Stimulated activated CD8-positive, alpha-beta memory T cell treated with anti-CD3 and anti-CD28 coated beads, Interleukin-2, amount 100 ng/mL, for 1 hour (primary cell): Measurements from ENCODE around the gene ARHGEF4.

ENCODE experiments used
- DNase-seq, 2 donors: peaks; one replicate each; pipeline ENCODE4 v3.0.0-alpha.2; 2020; ENCODE audit warnings: low read depth in 2 of 2

ARHGEF4 gene

DNA sequence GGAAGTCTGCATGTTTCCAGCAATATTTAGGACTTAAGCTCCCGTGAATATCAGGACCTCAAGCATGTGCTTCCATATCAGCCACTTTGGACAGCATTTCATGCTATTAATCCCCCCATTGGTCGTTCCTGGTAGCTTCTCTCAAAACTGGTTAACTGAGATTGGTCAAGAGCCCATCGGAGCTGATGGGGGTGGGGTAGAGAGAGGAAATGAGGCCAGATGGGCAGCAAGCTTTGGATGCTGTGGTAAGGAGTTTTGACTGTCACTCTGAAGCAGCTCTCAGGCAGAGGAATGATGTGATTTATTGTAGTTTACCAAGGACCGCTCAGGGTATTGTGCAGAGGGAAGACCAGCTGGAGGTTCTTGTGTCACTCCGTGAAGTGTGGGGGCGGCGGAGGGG lies 174.8 kb downstream of the ARHGEF4 start:
- no peak for DNase-seq

DNA sequence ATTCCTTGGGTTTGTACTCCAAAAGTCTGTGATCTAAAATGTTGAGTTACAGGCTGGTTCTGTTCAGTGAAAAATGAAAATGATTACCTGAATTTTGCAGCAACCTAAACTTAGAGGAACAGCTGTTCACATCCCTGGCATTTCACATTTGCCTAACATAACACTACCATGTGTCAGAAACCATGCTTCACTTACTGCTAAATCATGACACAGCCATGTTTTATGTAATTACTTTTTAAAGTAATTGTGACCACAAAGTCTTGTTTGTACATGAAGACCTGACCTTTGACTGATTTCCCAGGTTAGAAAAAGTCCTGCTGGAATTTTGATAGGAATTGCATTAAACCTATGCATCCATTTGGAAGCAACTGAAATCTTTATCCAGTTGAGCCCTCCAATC lies 177.4 kb downstream of the ARHGEF4 start:
- DNase-seq: no peak

DNA sequence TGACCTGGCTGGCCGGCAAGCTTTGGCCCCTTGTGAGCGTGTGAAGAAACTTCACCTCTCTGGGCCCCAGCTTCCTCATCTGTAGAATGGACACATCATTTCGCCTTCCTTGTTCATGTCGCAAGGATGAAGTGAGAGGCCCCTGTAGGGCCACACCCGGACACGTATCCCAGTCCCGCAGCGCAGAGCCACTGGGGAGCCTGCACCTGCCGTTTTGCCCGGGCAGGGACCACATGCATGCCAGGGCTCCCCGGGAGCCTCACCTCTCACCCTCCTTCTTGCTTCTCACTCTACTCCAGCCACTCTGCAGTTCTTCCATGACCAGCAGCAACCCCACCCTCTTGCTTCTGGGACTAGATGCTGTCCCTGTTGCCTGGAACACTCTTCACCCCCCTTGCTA lies 179.1 kb downstream of the ARHGEF4 start:
- no peak for DNase-seq

DNA sequence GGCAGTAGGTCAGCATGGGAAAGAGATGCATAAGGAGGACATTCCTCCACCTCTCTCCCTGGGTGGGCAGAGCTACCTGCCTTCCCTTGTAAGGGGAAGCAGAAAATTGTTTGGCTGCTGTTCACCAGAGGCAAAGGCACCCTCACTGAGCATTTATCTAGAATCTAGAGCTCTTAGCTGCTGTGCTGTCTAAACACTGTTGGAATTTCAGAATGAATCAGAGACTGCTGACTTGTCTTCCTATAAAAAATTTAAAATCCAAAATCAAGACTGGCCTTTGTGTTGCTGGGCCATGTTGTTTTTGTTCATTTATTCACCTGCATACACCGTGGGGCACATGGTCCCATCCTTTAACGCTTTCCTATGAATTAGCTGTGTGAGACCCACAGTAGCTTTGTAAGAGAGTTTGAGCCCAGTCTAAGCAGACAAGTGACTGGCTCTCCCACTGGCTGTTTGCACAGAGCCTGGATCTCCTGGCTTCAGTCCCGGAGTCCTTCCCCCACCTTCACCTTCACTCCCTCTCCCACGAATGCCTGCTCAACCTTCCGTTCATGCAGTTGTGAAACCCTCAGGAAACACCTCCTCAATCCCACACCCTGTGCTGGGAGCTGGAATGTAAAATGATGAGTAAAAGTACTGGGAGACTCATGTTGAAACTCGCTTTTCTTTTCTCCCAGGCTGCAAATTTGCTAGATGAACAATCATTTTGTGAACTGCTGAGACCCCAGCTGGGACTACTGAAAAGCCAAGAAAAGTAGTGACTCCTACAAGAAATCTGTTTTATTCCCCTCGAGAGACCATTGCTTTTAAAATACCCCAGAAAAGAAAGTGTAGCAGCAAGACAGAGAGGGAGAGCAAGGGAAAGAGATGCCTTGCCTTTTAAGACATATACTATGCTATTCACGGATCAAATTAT lies 180.4 kb downstream of the ARHGEF4 start:
- DNase-seq: no peak

DNA sequence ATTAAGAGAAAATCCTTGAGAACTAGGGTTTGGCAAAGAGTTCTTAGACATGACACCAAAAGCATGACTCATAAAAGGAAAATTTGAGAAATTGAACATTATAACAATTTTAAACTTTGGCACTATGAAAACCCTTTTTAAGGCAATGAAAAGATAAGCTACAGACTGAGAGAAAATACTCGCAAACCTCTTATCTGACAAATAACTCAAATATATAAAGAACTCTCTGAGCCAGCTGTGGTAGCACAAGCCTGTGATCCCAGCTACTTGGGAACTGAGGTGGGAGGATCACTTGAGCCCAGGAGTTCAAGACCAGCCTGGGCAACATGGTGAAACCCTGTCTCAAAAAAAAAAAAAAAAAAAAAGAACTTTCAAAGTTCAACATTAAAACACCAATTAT lies 186.0 kb downstream of the ARHGEF4 start:
- no peak for DNase-seq

DNA sequence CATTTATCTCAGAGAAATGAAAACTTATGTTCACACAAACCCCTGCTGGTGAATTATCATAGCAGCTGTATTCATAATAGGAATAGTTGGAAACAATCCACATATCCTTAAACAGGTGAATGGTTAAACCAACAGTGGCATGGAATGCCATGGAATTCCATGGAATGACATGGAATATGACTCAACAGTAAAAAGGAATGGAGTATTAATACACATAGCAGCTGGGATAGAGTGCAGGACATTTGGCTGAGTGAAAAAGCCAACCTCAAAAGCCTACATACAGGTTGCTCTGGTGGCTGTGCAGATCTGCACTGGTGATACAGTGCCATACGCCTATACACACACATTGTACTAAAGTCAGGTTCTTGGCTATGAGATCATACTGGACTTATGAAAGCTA lies 187.0 kb downstream of the ARHGEF4 start:
- DNase-seq: no peak

DNA sequence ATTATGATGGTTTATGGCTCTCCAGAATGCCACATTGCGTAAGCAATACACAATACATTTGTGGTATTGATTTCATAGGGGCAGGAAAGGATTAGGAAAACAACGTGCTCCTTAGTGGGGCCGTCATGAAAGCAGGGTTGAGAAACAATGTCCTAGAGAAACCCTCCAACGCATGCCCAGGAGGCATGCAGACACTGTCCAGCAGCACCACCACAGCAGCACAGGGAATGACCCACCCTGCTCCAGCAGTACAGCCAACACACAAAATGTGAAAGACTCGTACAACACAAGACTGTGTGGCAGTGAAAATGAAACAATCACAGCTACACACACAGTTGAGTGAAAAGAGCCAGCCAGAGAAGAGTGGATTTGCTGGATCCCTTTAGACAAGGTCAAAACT lies 190.2 kb downstream of the ARHGEF4 start:
- no peak for DNase-seq

DNA sequence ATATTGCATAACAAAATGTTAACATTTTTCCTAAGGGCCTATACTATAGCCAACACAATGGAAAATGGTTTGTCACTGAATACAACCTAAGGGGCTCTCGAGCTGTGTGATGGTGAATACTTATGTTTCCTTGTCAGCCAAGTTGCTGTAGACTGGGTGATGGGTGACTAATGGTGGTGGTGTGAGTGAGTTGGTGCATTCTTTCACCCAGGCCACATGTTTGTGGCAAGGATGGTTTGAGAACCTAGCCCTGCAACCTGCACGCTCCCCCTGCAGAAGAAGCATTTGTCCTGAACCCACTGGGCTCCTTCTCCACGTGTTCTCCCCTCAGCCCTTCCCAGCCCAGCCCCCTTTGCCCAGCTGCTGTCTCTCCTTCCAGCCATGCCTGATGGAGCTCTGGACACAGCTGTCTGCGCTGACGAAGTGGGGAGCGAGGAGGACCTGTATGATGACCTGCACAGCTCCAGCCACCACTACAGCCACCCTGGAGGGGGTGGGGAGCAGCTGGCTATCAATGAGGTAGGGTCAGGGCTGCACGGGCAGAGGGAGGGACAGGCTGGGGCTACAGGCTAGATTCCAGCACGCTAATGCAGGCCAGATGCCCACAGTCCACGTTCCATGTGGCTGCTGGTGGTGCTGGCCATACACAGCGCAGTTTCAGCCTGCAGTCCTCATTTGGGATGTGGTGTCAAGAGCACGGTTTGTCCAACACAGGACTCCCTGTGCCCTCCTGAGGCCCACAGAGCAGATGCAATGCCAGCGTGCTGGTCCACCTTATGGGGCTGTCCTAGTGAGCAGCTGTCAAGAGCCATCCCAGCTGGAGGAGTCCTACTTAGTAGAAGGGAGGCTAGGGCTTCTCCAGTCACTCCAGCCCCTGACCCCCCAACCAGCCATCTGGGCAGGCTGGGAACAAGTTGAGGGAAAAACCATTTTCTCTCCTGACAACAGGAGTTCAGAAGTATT lies 191.1 kb downstream of the ARHGEF4 start:
- no peak for DNase-seq

DNA sequence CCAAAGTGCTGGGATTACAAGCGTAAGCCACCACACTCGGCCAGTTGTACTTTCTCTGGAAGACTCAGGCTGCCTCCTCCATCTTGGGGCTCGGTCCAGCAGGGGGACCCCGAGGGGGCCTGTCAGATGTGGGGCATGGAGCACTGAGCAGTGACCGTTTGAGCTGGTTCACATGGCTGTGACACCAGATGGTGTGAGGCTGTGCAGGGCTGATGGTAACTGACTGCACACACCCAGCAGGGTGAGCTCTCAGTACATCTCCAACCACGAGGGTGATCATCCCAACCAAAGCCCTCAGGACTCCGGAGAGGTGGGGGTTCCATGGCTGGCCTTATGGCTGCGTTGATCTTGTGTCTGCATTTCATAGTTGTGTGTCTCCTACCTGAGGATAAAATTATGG lies 193.1 kb downstream of the ARHGEF4 start:
- no peak for DNase-seq

DNA sequence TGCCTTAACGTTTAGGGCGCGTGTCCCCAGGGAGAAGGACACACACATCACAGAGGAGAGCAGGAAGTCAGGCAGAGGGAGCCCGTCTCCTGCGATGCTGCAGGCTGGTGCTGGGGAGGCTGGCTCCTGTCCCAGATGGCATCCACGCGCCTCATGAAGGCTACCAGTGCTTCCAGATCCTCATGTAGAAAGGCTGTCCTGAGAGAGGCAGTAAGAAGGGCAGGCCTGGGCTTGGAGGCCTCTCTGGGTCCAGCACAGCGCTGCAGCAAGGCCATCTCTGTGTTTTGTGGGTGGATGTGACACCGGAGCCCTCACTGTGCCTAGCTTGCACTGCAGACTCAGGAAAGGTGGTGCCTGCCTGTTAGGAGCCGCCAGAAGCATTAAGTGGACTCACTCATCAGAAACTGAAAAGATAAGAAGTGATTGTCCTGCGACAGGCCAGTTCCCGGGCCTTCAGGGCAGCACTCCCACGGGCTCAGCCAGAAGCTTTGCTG lies 193.8 kb downstream of the ARHGEF4 start:
- DNase-seq: no peak

DNA sequence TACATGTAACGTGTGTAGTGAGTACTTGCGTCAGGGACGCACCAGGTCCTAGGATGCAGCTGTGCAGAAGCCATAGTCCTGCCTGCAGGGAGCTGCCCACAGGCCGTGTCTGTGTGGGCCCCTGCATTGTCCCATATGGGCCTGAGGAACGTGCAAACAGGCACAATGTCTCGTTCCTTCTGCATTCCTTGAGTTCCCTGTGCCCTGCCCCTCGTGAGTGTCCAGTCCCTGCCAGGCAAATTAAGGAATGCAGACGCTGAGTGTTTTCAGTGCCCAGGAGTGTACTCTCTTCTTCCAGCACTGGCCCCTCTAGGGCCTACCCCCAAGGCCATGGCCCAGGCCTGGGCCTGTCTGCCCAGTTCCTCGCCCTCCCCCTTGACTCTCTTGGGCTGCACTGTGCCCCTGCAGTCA lies 194.7 kb downstream of the ARHGEF4 start:
- no peak for DNase-seq

DNA sequence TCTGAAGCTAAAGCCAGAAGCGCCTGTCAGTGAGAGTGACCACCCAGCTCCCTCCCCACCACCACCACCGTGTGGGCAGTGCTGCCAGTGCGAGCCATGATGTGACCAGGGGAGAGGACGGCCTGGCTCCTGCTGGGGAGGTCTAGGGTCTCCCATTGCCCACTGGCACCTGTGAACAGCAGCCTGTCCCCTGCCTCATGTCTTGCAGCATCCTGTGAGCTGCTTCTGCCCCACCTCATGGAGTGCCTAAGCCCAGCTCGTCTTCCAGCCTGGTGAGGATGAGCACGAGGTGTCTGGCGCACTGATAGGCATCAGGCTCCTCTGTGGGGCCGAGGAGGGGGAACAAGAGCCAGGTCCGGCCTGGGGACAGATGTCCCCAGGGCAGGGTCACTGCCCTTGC lies 195.2 kb downstream of the ARHGEF4 start:
- no peak for DNase-seq

DNA sequence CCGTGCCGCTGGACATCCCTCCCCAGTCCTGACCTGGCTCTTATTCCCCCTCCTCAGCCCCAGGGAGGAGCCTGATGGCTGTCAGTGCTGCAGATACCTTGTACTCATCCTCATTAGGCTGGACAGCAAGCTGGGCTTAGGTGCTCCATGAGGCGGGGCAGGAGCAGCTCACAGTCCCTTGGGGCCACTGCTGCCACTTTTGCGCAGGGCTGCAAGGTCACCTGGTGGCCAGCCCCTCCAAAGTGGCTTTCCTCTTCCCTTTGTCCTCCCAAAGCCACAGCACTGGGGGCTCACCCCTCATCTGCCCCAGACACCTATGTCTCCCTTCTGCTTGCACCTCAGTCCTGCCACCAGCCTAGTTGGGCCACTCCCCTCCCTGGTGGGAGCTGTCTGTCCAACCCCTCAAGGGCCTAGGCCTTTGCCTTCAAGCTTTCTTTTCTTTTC lies 195.7 kb downstream of the ARHGEF4 start:
- no peak for DNase-seq

DNA sequence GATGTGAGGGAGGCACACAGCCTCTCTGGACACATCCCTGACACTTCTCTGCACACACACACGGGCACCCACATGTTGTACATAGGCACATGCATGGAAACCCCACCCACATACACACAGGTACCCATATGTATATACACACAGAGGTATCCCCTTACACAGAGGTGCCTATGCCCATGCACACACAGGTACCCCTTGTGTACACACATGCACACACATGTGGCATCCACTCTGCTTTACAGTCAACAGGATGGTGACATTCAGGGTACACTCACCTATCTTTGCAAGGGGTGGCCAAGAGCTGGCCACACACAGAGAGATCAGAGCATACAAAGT lies 197.0 kb downstream of the ARHGEF4 start:
- no peak for DNase-seq

DNA sequence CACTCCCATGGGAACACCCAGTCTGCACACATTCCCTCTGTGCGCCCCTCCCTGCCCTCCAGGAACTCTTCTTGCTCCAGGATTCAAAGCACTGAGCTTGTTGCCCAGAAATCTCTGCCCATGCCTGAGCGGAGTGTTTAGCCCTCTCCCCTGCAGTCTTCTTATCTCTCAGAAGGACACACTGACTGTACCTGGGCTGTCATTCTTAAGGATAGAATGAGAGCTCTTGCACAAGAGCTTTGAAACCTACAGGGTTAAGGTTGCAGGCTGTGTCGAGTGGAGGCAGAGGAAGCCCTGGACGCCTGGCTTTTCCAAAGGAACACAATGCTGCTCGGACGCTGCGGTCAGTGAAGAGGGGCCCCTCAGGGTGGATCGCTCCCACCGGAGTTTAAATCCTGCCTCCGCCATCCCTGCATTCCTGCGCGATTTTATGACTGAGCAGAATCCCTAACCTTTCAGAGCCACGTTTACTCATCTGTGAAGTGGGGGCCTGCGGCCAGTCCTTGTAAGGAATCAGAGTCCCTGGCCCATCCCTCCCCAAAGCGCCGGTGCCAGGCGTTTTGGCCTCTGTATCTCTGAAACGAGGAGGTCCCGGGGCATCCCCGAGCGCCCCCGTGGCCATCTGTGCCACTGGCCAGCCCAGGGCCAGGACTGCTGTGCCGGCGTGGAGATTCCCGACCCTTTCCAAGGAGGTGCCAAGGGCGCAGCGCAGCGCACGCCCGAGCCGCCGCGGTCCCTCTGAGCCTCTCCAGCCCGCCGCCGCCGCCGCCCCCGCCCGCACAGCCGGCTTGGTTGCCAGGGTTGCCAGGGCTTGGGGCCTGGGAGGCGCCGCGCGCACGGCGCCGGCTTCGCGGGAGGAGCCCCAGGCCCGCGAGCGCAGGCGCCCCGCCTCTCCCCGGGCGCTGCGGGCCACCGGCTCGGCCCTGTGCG lies 197.7 kb downstream of the ARHGEF4 start:
- DNase-seq: no peak

DNA sequence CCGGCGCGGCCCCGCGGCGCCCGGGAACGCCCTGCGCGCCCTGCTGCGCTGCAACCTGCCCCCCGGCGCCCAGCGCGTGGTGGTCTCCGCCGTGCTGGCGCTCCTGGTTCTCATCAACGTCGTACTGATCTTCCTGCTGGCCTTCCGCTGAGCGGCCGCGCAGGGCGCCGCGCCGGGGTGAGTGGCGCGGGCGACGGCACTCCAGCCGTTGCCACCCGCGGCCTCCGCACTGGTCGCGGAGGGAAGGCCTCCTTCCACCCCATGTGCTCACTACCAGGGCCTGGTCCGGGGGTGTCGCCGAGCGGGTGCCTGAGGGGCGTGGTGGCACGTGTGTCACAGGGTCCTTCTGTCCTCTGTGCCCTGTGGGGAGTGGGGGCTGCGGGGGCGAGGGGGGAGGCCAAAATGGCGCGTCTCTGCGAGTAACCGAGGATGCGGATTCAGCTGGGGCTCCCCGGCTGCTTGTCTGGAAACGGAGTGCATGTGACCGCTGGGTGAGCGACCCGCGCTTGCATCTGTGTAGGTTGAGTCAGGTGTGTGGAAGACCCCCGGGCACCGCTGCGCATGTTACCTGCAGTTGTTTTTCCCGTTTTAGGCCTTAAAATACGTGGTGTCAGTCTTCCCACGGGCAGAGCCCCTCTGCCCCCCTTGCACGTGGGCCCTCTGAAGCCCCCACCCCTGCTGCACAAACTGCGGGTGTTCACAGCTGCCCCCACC lies 198.6 kb downstream of the ARHGEF4 start:
- no peak for DNase-seq

DNA sequence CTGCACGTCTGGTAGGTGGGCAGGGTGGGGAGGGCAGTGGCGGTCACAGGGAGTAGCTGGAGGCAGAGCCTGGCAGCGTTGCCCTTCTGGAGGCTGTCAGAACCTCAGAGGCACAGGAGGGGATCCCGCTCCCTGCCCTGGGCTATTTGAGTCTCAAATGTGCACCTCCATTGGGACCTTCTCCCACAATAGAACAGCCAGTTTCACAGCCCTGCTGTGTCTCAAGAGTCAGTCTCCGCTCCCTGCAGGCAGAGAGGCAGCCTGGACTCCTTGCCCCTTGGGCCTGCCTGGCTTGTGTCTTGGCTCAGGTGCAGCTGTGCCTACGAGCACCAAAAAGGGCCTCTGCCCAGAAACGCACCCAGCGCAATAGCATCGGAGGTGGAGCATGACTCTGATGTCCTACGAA lies 199.1 kb downstream of the ARHGEF4 start:
- DNase-seq: no peak

DNA sequence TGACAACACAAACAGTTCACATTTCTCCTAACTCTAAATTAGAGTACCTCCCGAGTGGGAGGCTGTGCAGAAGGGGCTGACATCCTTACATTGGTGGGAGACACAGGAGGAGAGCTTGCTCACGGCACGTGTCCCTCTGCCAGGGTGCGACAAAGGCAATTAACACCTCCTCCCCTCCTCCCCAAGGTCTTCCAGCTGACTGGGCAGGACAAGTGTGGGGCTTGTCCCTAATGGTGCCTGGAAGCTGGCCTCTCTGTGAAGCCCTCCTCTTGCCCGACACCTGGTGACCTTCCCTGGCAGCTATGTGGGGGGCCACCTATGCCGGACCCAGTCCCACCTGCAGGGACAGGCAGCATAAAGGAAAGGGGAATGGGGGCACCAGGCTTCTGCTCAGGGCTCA lies 199.6 kb downstream of the ARHGEF4 start:
- DNase-seq: no peak

DNA sequence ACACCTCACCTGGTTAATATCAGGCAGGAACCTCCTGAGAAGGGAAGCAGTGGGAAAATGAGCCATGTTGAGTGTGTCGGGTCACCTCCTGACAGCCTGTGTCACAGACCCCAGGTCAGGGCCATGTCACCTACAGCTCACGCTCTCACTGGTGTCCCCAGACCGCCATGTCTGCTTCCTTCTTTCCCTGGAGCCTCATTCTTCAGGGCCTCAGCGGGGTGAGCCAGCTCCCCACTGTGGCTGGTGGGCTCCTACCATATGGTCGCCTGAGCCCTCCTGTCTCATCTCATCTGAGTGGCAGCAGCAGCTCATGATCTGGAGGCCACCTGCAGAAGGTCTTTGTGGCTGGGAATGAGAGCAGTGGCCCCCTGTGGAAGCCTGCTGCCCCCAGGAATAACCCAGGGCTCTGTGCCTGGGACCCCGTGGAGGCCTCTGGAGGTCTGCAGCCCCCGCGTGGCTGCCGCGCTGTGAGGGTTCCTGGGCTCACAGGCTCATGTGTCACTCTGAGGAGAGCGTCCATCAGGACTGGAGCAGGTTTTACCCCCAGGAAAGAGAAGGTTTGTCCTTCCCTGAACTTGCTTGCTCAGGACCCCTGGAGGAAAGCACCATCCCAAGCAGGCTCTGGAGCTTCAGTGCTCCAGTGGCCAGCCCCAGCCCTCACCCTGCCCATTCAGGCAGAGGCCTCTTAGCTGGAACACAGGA lies 200.1 kb downstream of the ARHGEF4 start:
- DNase-seq: no peak
